PC-3 (cell line): Measurements from ENCODE around the gene COL25A1. TPM values are rescaled to one million over a fixed set of nuclear protein-coding genes. Genes with fewer than 3 reads are reported as not detected.
A peak's percentile ranks its signal among the peaks of the same experiment; 100 is the strongest.

Experiments used
- ATAC-seq: fragments of 200-7000 bp; cut with Tn5 transposase; 2 replicates; pipeline ENCODE4 v1.9.1; 2020; ENCODE audit warnings: mild to moderate bottlenecking, moderate library complexity
- BruUV-seq: library from RNA; stranded (reverse); fragments of 400-500 nt; replicated peaks from 2 replicates; lab custom pipeline; 2021; lab: Mats Ljungman, UMichigan
- CTCF ChIA-PET: fragments of 300-600 bp; sonication (Branson Sonifier 250); formaldehyde crosslinking; loops from one replicate; lab custom pipeline; 2022; ENCODE audit warnings: antibody characterized with exemption; lab: Charles Lee
- POLR2A ChIA-PET: fragments of 300-600 bp; sonication (Branson Sonifier 250); formaldehyde crosslinking; loops from one replicate; lab custom pipeline; 2022; ENCODE audit warnings: antibody characterized with exemption; ENCODE audit not compliant: unreplicated experiment; lab: Charles Lee
- DNase-seq: peaks from one replicate; pipeline ENCODE4 v3.0.0-alpha.2; 2015
- H2AFZ ChIP-seq: fragments of 300-600 bp; sonication (generic); 2 replicates; pipeline ENCODE4 v1.6.0; 2016; ENCODE audit warnings: antibody characterized with exemption, low read length
- H3F3A ChIP-seq: fragments of 300-600 bp; sonication (generic); one replicate; pipeline ENCODE4 v1.6.0; 2017; ENCODE audit warnings: antibody characterized with exemption, low read length, control low read depth, mild to moderate bottlenecking; ENCODE audit not compliant: unreplicated experiment
- H3K27ac ChIP-seq: fragments of 300-600 bp; sonication (generic); 2 replicates; pipeline ENCODE4 v1.5.1; 2016; ENCODE audit warnings: mild to moderate bottlenecking, low read length
- H3K27me3 ChIP-seq: fragments of 300-600 bp; sonication (generic); 2 replicates; pipeline ENCODE4 v1.6.1; 2016; ENCODE audit warnings: low read length, mixed read lengths
- H3K36me3 ChIP-seq: fragments of 300-600 bp; sonication (generic); 2 replicates; pipeline ENCODE4 v1.6.1; 2016; ENCODE audit warnings: low read depth, mixed run types, low read length, mixed read lengths
- H3K4me1 ChIP-seq: fragments of 300-600 bp; sonication (generic); 2 replicates; pipeline ENCODE4 v1.5.1; 2016; ENCODE audit warnings: low read length; ENCODE audit not compliant: insufficient read depth
- H3K4me2 ChIP-seq: fragments of 300-600 bp; sonication (generic); 2 replicates; pipeline ENCODE4 v1.6.0; 2016; ENCODE audit warnings: low read length
- H3K4me3 ChIP-seq: fragments of 300-600 bp; sonication (generic); 2 replicates; pipeline ENCODE4 v1.5.1; 2016; ENCODE audit warnings: mild to moderate bottlenecking, low read length, mixed read lengths
- H3K79me2 ChIP-seq: fragments of 300-600 bp; sonication (generic); 2 replicates; pipeline ENCODE4 v1.6.1; 2017; ENCODE audit warnings: low read length, mixed read lengths
- H3K9ac ChIP-seq: fragments of 300-600 bp; sonication (generic); 2 replicates; pipeline ENCODE4 v1.6.0; 2016; ENCODE audit warnings: mild to moderate bottlenecking, low read length
- H3K9me2 ChIP-seq: fragments of 300-600 bp; sonication (generic); replicated peaks from 2 replicates; pipeline ENCODE4 v1.6.1; 2016; ENCODE audit warnings: mixed run types, low read length, mixed read lengths
- H3K9me3 ChIP-seq: fragments of 300-600 bp; sonication (generic); 2 replicates; pipeline ENCODE4 v1.6.1; 2016; ENCODE audit warnings: low read length, mixed read lengths
- H4K20me1 ChIP-seq: fragments of 300-600 bp; sonication (generic); 2 replicates; pipeline ENCODE4 v1.6.1; 2016; ENCODE audit warnings: low read length, mixed read lengths
- CTCF ChIP-seq: fragments of 300-600 bp; sonication (generic); conservative IDR thresholded peaks from 2 replicates; pipeline ENCODE4 v1.5.1; 2017; ENCODE audit warnings: antibody characterized with exemption, low read depth, mild to moderate bottlenecking, low read length
- EZH2 ChIP-seq: fragments of 300-600 bp; sonication (generic); IDR thresholded peaks from one replicate; pipeline ENCODE4 v1.6.1; 2017; ENCODE audit warnings: antibody characterized with exemption, mild to moderate bottlenecking, low read length; ENCODE audit not compliant: unreplicated experiment
- EZH2phosphoT487 ChIP-seq: fragments of 300-600 bp; sonication (generic); IDR thresholded peaks from 2 replicates; pipeline ENCODE4 v1.6.1; 2018; ENCODE audit warnings: mild to moderate bottlenecking, antibody characterized with exemption, low read length, borderline replicate concordance
- intact Hi-C: fragments of 100-400 bp; cut with micrococcal nuclease; formaldehyde crosslinking; loops from 2 replicates; pipeline ENCODE4 v1.9.0; 2023
- total RNA-seq: library from RNA; depleted of rRNA; stranded (reverse); fragments of >200 nt; gene quantifications from 2 replicates; pipeline ENCODE4 v1.2.3, GENCODE V29; 2014

The COL25A1 gene
- total RNA-seq, 1 experiment from 2014 or later: not detected

GRCh38 chr4:108834166-108834834 is 468.2 kb downstream of the COL25A1 start:
- no peak for ATAC-seq
- no peak for TF ChIP-seq EZH2phosphoT487
- TF ChIP-seq EZH2: no peak
- no peak for TF ChIP-seq CTCF
- Histone ChIP-seq H3K27ac (no peak overlapping the region), H2AFZ (no peak overlapping the region), H3F3A (no peaks in the 10 kb centered on the region), H3K79me2 (no peaks in the 10 kb centered on the region), H4K20me1 (no peaks in the 10 kb centered on the region), H3K27me3 (peaks cover 10% of the 10 kb centered on the region), H3K36me3 (no peaks in the 10 kb centered on the region), H3K4me2 (no peak overlapping the region), H3K9me2 (no peaks in the 10 kb centered on the region), H3K9me3 (no peaks in the 10 kb centered on the region), H3K4me1 (no peaks in the 10 kb centered on the region), H3K9ac (no peak overlapping the region), H3K4me3 (no peak overlapping the region)
- CTCF ChIA-PET: interaction anchor here (0.6 kb wide), 1 partner anchor 531 kb away, joined by 4 read pairs; no protein-coding TSS in a partner anchor
- intact Hi-C loops: loop anchor here (5.0 kb wide), 1 partner anchor 463 kb away; no protein-coding TSS in a partner anchor
- DNase-seq: peak; percentile 9
- no TSS peak for BruUV-seq
- POLR2A ChIA-PET: no interaction called here

- TF ChIP-seq CTCF (no peak), EZH2phosphoT487 (no peak), EZH2 (no peak)
- Histone ChIP-seq H2AFZ (no peak overlapping the region), H3K9me3 (no peaks in the 10 kb centered on the region), H3K79me2 (no peaks in the 10 kb centered on the region), H3F3A (no peaks in the 10 kb centered on the region), H3K9ac (no peak overlapping the region), H3K27me3 (peaks cover 13% of the 10 kb centered on the region), H3K4me1 (no peaks in the 10 kb centered on the region), H3K9me2 (no peaks in the 10 kb centered on the region), H3K4me2 (no peak overlapping the region), H3K4me3 (no peak overlapping the region), H3K27ac (no peak overlapping the region), H4K20me1 (no peaks in the 10 kb centered on the region), H3K36me3 (no peaks in the 10 kb centered on the region)
- DNase-seq (no peak), ATAC-seq (no peak)
- no TSS peak for BruUV-seq
- CTCF ChIA-PET: no interaction called here
- POLR2A ChIA-PET: no interaction called here
- intact Hi-C loops: loop anchor here (5.0 kb wide), 1 partner anchor 464 kb away; no protein-coding TSS in a partner anchor
Measured at GRCh38 chr4:108833046-108833445, 469.4 kb downstream of the COL25A1 start.

GRCh38 chr4:108831886-108832285 is 470.6 kb downstream of the COL25A1 start:
- H3K9me3 ChIP-seq: no peaks in the 10 kb centered on the region
- H3K4me1 ChIP-seq: no peaks in the 10 kb centered on the region
- no peaks in the 10 kb centered on the region for H3F3A ChIP-seq
- no peaks in the 10 kb centered on the region for H3K79me2 ChIP-seq
- H3K9ac ChIP-seq: no peak overlapping the region
- BruUV-seq: no TSS peak
- no peak overlapping the region for H3K4me2 ChIP-seq
- ChIA-PET POLR2A (no interaction called here), CTCF (no interaction called here)
- intact Hi-C loops: loop anchor here (5.0 kb wide), 1 partner anchor 465 kb away; no protein-coding TSS in a partner anchor
- no peaks in the 10 kb centered on the region for H3K36me3 ChIP-seq
- DNase-seq (no peak), ATAC-seq (no peak)
- no peak overlapping the region for H3K4me3 ChIP-seq
- H3K27me3 ChIP-seq: peaks cover 18% of the 10 kb centered on the region
- H2AFZ ChIP-seq: no peak overlapping the region
- TF ChIP-seq CTCF (no peak), EZH2 (no peak)
- H4K20me1 ChIP-seq: no peaks in the 10 kb centered on the region
- H3K9me2 ChIP-seq: no peaks in the 10 kb centered on the region
- no peak overlapping the region for H3K27ac ChIP-seq
